MM.1S (cell line): ENCODE results near the gene POU2AF3.

Source experiments
- EZH2 ChIP-seq: fragments of 300-600 bp; sonication (generic); optimal IDR thresholded peaks from 2 replicates; pipeline ENCODE3; 2017; ENCODE audit warnings: low read depth, mild to moderate bottlenecking, antibody characterized with exemption, low read length, mixed read lengths
- EZH2phosphoT487 ChIP-seq: fragments of 300-600 bp; sonication (generic); IDR thresholded peaks from 2 replicates; pipeline ENCODE4 v1.6.1; 2018; ENCODE audit warnings: antibody characterized with exemption, low read length
- TF ChIP-seq, protein P1 (sequence below): fragments of 300-600 bp; sonication (generic); IDR thresholded peaks from 2 replicates; pipeline ENCODE4 v1.5.1; 2016; ENCODE audit warnings: antibody characterized with exemption, low read length, mixed read lengths

DNA sequence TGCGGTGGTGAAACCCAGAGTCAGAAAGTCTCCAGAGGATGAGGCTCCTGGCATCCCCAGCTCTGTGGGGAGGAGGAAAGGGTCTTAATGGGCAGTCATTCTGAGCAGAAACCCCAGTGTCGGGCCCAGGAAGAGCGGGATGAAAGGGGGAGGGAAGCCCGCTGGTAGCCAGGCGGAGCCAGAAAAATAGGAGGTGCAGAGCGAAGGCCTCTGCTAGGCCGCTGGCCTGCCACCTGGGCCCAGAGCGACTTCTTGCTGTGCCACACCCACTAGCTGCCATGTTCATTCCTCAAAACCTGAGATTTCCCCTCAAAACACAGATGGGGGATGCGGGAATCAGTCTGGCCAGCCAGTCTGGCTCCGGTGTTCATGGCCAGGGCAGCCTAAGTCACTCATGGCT, 650 bp upstream of the POU2AF3 start:
- TF ChIP-seq EZH2 (no peak), EZH2phosphoT487 (no peak)
- TF ChIP-seq, protein P1, sequence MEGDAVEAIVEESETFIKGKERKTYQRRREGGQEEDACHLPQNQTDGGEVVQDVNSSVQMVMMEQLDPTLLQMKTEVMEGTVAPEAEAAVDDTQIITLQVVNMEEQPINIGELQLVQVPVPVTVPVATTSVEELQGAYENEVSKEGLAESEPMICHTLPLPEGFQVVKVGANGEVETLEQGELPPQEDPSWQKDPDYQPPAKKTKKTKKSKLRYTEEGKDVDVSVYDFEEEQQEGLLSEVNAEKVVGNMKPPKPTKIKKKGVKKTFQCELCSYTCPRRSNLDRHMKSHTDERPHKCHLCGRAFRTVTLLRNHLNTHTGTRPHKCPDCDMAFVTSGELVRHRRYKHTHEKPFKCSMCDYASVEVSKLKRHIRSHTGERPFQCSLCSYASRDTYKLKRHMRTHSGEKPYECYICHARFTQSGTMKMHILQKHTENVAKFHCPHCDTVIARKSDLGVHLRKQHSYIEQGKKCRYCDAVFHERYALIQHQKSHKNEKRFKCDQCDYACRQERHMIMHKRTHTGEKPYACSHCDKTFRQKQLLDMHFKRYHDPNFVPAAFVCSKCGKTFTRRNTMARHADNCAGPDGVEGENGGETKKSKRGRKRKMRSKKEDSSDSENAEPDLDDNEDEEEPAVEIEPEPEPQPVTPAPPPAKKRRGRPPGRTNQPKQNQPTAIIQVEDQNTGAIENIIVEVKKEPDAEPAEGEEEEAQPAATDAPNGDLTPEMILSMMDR, result no peak
